Left lobe of liver (tissue), 2 donors: ENCODE measurements around the gene ITGB2. TPM values are rescaled to one million over a fixed set of nuclear protein-coding genes. Genes with fewer than 3 reads are reported as not detected.
A peak's percentile ranks its signal among the peaks of the same experiment; 100 is the strongest.

Experiments
- ATAC-seq: fragments of 200-7000 bp; cut with Tn5 transposase; one replicate; pipeline ENCODE4 v1.9.1; 2020; ENCODE audit warnings: mild to moderate bottlenecking, moderate library complexity
- DNase-seq: peaks from one replicate; pipeline ENCODE4 v3.0.0-alpha.2; 2020; ENCODE audit warnings: low spot score
- total RNA-seq: library from RNA; stranded (reverse); gene quantifications from one replicate; pipeline ENCODE4 v1.2.1, GENCODE V29; 2021
- donor health status: DM: no; HTN: no; CAD: no; lungs with moderate emphysema.
- donor health status: DM: no; HTN: yes; CAD: no.

Gene ITGB2
- total RNA-seq, 1 donor from 2014 or later = 13.6 TPM

DNA sequence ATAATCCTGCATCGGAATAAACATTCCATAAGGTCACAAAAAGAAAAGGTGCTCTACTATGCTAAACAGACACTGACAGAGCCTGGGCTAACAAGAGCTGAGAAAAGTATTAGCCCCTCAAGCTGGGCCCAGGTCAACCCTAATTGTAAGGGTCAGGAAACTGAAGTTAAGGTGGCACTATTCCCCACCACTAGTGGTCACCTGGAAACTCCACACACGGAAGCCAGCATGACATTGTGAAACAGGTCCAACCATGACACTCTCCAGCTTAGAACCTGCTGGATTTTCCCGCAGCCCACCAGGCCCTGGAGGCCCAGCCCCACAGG, 48.4 kb downstream of the ITGB2 start:
- no peak for DNase-seq

GRCh38 chr21:44871576-44872269, 49.0 kb downstream of the ITGB2 start:
- ATAC-seq (peak; percentile 24), DNase-seq (peak; percentile 73)

More for the DNA sequence above, 48.4 kb downstream of the ITGB2 start:
- ATAC-seq = peak; percentile 8

- ATAC-seq (peak; percentile 10), DNase-seq (peak; percentile 89)
Observed at GRCh38 chr21:44870748-44871495, 49.8 kb downstream of the ITGB2 start.

DNA sequence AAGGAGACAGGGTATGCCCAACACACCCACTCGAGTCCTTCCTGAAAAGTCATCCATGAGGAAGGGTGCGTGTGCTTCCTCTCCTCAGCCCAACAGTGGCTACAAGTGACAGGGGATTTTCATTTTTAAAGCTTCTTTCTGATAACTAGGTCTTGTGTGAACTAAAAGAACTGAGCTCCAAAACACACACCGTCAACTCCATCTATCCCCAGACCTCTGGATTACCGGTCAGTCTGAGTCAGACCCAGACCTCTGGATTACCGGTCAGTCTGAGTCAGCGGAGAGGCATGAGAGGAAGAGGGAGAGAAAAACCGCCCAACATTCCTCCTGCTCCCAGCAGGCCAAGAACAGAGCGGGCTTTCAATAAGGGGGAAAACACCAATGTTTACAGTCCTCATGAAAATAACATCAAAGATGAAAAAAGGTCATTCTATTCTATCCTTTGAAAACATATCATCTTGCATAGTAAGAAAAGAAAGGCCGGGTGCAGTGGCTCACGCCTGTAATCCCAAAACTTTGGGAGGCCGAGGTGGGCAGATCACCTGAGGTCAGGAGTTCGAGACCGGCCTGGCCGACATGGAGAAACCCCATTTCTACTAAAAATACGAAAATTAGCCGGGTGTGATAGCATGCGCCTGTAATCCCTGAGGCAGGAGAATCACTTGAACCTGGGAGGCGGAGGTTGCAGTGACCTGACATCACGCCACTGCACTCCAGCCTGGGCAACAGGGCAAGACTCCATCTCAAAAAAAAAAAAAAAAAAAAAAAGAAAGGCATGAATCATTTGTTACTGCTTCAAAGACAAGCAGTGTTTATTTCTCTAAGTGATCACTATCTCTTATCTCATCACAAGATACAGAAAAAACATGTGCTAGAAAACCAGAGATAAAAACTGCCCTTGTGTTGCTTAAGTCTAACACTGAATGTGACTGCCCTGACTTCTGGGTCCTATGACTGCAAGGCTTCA, 50.6 kb downstream of the ITGB2 start:
- DNase-seq (no peak), ATAC-seq (no peak)

DNA sequence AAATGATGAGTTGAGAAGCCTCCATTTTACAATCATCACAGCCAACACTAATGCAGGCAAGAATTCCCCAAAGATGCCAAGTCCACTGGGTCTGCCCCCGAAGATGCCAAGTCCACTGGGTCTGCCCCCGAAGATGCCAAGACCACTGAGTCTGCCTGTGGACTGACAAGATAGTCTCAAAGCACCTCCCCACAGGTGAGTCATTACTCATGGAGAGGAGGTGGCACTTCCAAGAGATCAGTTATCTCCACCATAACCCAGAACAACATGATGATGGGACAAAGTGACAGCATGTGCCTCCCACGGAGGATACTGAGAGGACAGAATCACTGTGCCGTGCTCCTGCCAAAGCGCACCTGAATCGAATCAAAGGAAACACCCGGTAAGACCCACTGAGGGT, 52.0 kb downstream of the ITGB2 start:
- ATAC-seq = no peak
- DNase-seq = no peak

DNA sequence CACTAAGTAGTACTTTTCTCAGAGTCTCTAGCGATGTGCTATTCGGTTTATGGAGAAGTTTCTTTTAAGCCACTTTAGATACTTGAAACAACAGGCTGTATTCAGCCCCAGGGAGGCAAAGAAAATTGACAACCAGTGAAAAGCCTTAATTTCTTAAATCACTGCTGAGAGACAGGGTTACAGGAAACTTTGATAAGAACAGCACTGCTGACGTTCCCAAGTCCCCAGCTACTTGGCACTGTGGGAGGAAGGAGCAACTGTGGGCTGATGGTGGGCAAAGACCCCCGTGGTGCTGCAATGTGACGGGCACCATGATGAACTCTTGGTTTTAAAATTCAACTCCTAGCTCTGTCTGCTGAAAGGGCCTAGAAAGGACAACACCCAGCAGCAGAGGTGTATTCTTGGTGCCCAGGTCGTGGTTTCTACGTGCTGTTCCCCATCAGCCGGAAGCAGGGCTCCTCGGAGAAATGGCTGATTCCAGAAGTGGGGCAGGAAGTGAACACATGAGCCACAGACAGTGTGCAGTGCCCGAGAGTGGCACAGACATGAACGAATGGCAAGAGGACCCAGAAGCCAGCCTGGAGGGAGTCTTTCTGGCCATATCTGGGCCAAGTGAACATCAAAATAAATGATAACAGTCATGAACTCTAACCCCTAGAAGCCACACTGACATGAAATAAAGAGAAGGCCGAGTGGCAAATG, 52.5 kb downstream of the ITGB2 start:
- no peak for DNase-seq

DNA sequence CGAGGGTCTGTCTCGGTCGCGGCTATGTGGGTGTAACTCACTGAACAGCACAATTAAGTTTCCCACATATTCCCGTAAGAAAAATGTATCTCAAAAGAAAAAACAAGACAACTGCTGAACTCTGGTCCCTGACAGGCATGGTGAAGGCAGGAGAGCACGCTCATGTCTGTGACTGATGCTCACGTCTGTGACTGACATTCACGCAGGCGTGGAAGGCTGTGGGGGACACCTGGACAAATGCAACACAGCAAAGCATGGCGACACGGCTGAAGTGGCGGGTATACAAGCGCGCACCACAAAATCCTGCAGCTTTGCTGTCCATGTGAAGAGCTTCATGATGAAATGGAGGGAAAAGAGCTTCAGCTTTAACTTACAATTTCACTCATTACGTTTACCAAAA, 53.2 kb downstream of the ITGB2 start:
- ATAC-seq = no peak
- no peak for DNase-seq

More for the DNA sequence above, 52.5 kb downstream of the ITGB2 start:
- ATAC-seq = no peak

DNA sequence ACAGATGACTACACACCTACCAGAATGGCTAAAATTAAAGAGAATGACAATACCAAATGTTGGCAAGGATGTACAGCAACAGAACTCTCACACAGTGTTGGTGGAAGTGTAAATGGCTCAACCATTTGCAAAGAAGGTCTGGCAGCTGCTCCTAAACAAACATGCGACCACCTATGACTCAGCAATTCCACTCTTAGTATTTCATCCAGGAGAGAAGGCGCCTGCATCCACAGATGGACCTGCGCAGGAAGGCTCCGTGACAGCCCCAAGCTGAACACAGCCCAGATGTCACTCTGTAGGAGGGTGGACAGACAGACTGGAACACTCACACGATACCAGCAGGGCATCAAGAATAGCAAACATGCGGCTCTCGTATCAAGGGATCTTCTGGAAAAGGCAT, 53.9 kb downstream of the ITGB2 start:
- ATAC-seq (no peak), DNase-seq (no peak)

GRCh38 chr21:44865561-44866280, 55.0 kb downstream of the ITGB2 start:
- ATAC-seq (no peak), DNase-seq (no peak)

DNA sequence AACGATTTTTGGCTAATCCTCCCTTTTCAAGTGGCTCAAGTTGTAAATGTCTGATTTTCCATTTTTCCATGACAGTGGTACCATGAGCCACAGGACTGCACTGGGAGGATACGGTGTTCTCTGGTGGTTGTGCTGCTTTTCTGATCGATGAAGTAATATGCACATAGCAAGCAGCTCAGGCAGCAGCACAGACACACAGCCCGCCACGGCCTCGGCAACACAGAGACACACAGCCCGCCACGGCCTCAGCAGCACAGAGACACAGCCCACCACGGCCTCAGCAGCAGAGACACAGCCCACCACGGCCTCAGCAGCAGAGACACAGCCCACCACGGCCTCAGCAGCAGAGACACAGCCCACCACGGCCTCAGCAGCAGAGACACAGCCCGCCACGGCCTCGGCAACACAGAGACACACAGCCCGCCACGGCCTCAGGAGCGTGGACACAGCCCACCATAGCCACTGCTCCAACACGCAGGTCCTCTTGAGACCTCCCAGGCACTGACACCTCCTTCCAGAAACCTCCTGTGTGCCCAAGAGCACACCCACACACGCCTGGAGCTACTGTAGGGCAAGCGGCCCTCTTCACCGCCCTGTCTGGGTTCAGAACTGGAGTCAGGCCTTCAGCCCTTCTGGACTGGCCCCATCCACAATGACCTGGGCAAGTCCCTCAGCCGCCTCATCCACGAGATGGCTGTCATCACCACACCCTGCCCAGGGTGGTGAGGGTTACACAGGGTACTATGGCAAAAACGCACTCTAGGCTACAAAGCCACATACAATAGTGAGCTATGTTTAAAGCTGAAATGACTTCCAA, 57.6 kb downstream of the ITGB2 start:
- DNase-seq (no peak), ATAC-seq (no peak)

DNA sequence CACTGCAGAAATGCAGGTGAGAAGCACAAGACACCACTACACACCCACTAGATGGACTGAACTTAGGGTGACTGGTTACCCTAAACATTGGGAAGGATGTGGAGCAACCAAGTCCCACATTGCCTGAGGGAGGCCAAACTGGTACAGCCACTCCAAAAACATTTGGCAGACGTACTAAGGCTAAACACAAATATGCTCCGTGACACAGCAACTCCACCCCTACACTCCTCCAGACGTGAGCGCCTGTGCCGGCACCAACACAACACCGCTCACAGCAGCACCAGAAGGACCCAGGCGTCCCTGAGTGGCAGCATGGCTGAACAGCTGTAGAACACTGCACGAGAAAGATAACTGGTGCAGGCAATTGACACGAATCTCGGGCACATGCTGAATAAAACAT, 61.9 kb downstream of the ITGB2 start:
- DNase-seq (no peak), ATAC-seq (no peak)

- DNase-seq (no peak), ATAC-seq (no peak)
Observed at GRCh38 chr21:44858291-44858690, 62.4 kb downstream of the ITGB2 start.

DNA sequence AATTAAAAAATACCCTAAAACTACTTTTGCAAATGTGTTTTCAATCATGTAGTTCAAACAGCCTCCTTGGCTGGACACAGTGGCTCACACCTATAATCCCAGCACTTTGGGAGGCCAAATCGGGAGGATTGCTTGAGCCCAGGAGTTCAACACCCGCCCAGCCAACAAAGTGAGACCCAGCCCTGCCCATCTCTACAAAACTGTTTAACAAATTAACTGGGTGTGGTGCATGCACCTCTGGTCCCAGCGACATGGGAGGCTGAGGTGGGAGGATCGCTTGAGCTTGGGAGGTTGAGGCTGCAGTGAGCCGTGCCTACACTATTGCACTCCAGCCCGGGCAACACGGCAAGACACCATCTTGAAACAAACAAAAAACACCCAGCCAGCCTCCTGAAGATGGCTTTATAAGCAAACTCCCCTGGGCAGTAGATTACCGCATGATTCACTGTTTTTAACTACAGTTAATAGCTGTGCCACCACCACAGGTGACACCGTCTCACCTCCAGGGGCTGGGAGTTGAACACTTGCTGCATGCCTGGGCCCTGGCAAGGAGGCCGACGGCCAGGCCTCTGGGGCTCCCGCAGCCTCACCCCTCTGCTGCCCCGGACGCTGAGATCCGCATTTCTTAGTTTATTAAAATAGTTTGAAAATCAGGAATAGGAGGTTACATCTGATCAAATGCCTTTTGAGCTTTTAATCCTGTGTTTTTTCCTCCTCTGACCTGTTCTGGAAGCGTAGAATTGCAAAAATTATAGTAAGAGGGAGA, 63.4 kb downstream of the ITGB2 start:
- ATAC-seq (no peak), DNase-seq (no peak)

DNA sequence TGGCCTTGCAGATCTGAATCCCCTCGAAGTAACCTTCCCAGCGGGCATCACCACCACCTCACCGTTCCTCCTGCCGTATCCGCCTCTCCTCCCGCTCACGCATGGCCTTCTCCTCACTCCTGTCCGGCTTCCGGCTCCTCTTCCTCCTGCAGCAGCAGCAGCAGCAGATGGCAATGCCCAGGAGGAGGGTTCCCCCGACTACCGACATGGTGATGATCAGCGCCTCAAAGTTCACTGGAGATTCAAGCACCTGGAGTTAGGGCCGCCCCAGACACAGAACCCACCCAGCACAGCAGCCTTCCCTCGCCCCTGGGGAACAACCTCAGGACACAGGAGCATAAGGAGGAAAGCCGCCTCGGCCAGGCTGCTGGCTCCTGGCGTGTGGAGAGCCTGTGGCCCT, 64.6 kb downstream of the ITGB2 start:
- DNase-seq (no peak), ATAC-seq (no peak)

- DNase-seq (no peak), ATAC-seq (no peak)
Observed at GRCh38 chr21:44855572-44855971, 65.1 kb downstream of the ITGB2 start.

DNA sequence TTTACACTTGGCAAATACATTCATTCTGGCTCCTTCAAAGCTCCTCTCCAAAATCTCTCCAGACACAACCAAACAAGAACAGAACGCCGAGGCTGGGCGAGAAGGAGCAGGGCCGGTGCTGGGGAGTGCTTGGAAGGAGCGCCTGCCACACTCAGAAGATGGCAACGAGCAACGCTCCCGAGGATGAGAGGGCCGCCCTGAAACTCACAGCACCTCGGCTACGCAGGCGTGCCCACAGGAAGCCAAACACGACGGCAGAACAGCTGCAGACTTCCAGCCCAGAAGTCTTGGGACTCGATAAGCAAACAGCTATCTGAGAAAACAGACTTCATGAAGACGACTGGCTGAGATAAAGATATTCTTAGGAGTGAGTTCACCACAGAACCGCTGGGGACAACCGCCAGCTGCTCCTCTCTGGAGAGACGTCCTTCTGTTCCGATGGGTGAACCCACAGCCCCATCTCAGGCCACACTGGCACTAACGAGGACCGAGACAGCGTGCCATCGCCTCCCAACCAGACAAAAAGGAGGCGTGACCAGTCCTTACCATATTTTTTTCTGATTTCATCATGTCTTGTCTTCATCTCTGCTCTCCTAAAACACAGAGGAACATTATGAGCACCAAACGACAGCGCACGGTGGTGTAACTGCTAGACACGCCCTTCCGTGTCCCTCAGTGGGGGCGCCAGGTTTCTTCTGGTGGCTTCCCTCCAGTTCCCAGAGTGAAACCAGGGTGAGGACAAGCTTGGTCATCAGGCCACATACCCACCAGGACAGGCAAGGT, 65.8 kb downstream of the ITGB2 start:
- no peak for DNase-seq
- no peak for ATAC-seq

GRCh38 chr21:44854391-44854663, 66.4 kb downstream of the ITGB2 start:
- ATAC-seq (no peak), DNase-seq (no peak)
